ENCODE measurements around the gene CALD1.

CALD1 gene

DNA sequence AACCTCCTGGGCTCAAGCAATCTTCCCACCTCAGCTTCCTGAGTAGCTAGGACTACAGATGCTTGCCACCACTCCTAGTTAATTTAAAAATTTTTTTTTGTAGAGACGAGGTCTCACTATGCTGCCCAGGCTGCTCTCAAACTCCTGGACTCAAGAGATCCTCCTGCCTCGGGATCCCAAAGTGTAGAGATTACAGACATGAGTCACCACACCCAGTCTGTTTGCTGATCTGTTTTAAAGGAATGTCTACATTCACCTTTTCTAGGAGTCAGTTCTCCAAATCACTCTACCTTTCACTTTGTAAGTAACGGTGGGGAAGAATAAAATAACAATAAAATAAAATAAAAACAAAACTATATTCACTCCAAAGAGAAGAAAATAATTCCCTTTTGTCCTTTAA, 120.3 kb downstream of the CALD1 start:
- Histone ChIP-seq H3K27ac (ENCODE audit: low read depth, low read length) (peak overlapping the region; percentile 40), H3K27me3 (ENCODE audit: control insufficient read depth, insufficient read depth, low read length) (no peaks in the 10 kb centered on the region), H3K4me3 (ENCODE audit: low read length) (no peak overlapping the region), H3K36me3 (ENCODE audit: control insufficient read depth, insufficient read depth, low read length) (peaks cover 4% of the 10 kb centered on the region), H3K4me1 (ENCODE audit: control insufficient read depth, insufficient read depth, low read length) (peaks cover 27% of the 10 kb centered on the region), H3K9ac (ENCODE audit: low read length) (no peak overlapping the region)

DNA sequence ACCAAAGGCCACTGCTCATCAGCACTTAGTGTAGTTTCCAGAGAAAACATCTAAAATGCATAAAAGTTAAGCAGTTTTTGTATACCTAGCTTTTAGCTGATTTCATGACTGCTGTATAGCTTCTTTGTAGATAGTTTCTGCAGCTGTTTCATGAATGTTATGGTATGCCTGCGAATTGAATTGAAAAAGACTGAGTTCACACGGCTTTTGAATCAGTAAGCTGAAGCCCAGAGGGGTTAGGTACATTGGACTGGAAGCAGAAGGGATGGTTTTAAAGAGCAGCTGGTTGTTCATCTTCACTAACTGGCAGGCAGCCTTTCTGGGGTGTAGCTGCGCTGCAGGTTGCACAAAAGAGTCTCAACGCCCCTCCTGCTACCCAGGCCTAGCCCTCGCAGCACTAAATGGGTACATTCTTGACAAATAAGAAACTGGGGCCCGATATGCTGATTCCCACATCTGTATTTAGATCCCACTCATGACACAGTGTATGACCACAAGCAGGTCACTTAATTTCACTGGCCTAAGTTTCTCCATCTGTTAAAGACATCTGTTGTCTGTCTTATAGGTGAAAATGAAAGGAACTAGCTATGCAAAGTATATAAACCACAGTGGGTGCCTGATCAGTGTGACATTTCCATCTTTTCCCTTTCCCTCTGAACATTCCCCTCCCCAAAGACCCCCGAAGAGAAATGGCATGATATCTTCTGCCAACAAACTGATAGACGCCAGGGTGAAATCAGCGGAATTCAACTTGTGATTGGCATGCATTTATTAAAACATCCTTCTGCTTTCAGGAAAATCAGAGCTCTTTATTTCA, 120.9 kb downstream of the CALD1 start:
- Histone ChIP-seq H3K36me3 (ENCODE audit: control insufficient read depth, insufficient read depth, low read length) (peaks cover 4% of the 10 kb centered on the region), H3K27ac (ENCODE audit: low read depth, low read length) (peak overlapping the region; percentile 38), H3K9ac (ENCODE audit: low read length) (no peak overlapping the region), H3K27me3 (ENCODE audit: control insufficient read depth, insufficient read depth, low read length) (no peaks in the 10 kb centered on the region), H3K4me3 (ENCODE audit: low read length) (no peak overlapping the region), H3K4me1 (ENCODE audit: control insufficient read depth, insufficient read depth, low read length) (peaks cover 30% of the 10 kb centered on the region)

DNA sequence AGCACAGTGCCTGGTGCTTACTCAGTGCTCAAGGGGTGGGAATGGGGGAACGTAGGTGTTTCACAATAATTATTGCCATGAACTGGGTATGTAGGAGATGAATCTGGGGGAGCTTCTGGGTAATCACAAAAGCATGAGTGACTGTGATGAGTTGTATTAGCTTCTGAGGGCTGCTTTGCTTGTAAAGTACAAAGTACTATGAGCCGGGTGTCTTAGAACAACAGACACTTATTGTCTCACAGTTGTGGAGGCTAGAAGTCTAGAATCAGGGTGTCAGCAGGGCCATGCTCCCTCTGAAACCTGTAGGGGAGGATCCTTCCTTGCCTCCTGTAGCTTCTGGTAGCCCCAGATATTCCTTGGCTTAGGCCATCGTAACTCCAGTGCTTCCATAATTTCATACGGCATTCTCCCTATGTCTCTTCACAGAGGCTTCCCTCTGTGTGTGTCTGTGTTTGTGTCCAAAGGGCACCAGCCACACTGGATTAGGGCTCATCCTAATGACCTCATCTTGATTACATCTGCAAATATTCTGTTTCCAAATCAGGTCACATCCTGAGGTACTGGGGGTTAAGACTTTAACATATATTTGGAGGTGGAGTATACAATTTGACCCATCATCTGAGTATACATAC, 122.1 kb downstream of the CALD1 start:
- H3K36me3 ChIP-seq (ENCODE audit: control insufficient read depth, insufficient read depth, low read length) = peaks cover 4% of the 10 kb centered on the region
- H3K27ac ChIP-seq (ENCODE audit: low read depth, low read length) = peak overlapping the region; percentile 77

DNA sequence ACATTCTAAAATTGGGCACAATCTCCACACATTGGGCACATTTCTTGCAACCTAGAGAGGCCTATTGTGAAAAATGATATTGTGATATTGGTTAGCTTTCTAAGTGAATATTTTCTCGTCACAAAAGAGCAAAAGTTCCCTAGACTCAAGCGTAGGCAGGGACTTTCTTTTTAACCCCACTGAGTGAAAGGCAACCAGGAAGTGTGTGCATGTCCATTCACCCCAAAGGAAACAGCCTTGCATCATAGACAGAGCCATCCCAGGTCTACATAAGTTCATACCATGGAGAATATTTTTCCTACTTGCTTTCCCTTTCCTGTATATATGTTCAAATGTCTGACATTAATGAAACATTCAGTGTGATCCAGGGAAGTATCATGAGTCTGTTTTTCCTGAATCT, 122.6 kb downstream of the CALD1 start:
- peaks cover 41% of the 10 kb centered on the region for H3K4me1 ChIP-seq (ENCODE audit: control insufficient read depth, insufficient read depth, low read length)

More for the DNA sequence above, 122.1 kb downstream of the CALD1 start:
- no peak overlapping the region for H3K9ac ChIP-seq (ENCODE audit: low read length)
- peaks cover 38% of the 10 kb centered on the region for H3K4me1 ChIP-seq (ENCODE audit: control insufficient read depth, insufficient read depth, low read length)
- H3K4me3 ChIP-seq (ENCODE audit: low read length) = no peak overlapping the region
- no peaks in the 10 kb centered on the region for H3K27me3 ChIP-seq (ENCODE audit: control insufficient read depth, insufficient read depth, low read length)

DNA sequence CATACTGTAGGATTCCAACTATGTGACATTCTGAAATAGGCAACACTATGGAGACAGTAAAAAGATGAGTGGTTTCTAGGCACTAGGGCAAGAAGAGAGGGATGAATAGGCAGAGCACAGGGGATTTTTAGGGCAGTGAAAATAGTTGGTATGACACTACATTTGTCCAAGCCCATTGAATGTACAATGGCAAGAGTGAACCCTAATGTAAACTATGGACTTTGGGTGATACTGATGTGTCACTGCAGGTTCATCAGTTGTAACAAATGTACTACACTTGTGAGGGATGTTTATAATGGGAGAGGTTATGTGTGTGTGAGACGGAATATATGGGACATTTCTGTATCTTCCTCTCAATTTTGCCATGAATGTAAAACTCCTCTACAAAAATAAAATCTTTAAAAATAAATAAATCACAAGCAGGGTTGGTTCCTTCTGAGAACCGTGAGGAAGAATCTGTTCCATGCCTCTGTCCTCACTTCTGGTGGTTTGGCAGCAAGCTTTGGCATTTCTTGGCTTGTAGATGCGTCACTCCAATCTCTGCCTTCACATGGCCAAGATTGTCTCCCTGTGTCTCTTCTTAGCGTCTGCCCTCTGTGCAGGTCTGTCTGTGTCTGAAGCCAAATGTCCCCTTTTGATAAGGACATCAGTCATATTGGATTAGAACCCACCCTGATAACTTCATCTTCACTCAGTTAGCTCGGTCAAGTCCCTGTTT, 123.8 kb downstream of the CALD1 start:
- Histone ChIP-seq H3K4me3 (ENCODE audit: low read length) (no peak overlapping the region), H3K36me3 (ENCODE audit: control insufficient read depth, insufficient read depth, low read length) (peaks cover 4% of the 10 kb centered on the region), H3K27me3 (ENCODE audit: control insufficient read depth, insufficient read depth, low read length) (no peaks in the 10 kb centered on the region), H3K9ac (ENCODE audit: low read length) (no peak overlapping the region), H3K4me1 (ENCODE audit: control insufficient read depth, insufficient read depth, low read length) (peaks cover 46% of the 10 kb centered on the region), H3K27ac (ENCODE audit: low read depth, low read length) (peak overlapping the region; percentile 72)

More for the DNA sequence above, 122.6 kb downstream of the CALD1 start:
- H3K27ac ChIP-seq (ENCODE audit: low read depth, low read length) = peak overlapping the region; percentile 77
- no peak overlapping the region for H3K4me3 ChIP-seq (ENCODE audit: low read length)
- H3K36me3 ChIP-seq (ENCODE audit: control insufficient read depth, insufficient read depth, low read length) = peaks cover 4% of the 10 kb centered on the region
- no peak overlapping the region for H3K9ac ChIP-seq (ENCODE audit: low read length)
- H3K27me3 ChIP-seq (ENCODE audit: control insufficient read depth, insufficient read depth, low read length) = no peaks in the 10 kb centered on the region

DNA sequence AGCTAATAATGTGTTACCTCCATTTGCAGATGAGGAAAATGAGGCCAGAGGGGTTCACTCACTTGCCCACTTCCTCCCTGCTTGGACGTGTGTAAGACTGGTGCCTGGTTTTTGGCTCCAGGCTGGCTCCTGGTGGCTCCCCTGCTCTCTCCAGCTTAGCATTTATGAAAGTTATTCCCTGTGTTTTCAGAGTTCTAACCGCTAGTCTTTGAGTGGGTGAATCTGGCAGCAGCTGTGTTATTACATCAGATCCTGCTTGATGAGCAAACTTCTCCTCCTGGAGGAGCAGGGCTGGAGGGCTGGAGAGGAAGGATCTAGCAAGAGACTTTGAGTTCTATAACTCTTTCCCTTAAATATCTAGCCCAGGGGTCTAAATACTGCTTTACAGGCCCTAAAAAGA, 125.9 kb downstream of the CALD1 start:
- peaks cover 35% of the 10 kb centered on the region for H3K4me1 ChIP-seq (ENCODE audit: control insufficient read depth, insufficient read depth, low read length)

DNA sequence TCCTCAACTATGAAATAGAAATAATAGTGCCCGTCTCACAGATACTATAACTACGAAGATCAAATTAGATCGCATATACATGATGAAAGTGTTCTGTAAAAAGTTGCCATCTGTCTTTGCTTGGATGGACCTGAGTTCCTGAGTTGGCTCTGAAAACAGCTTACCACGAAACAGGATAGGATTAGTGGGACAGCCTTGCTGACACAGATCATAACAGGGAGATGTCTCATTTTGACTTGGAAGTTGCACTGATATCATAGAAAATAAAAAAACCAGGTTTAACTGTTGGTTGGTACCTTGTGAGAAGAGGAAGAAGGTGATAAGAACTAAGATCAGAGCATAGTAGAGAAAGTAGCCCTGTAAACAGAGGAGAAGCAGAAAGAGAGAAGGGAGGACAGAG, 127.6 kb downstream of the CALD1 start:
- Histone ChIP-seq H3K36me3 (ENCODE audit: control insufficient read depth, insufficient read depth, low read length) (no peaks in the 10 kb centered on the region), H3K4me1 (ENCODE audit: control insufficient read depth, insufficient read depth, low read length) (peaks cover 23% of the 10 kb centered on the region), H3K4me3 (ENCODE audit: low read length) (no peak overlapping the region), H3K9ac (ENCODE audit: low read length) (no peak overlapping the region), H3K27me3 (ENCODE audit: control insufficient read depth, insufficient read depth, low read length) (no peaks in the 10 kb centered on the region), H3K27ac (ENCODE audit: low read depth, low read length) (peak overlapping the region; percentile 74)

More for the DNA sequence above, 125.9 kb downstream of the CALD1 start:
- no peak overlapping the region for H3K9ac ChIP-seq (ENCODE audit: low read length)
- no peaks in the 10 kb centered on the region for H3K36me3 ChIP-seq (ENCODE audit: control insufficient read depth, insufficient read depth, low read length)
- H3K27ac ChIP-seq (ENCODE audit: low read depth, low read length) = peak overlapping the region; percentile 74
- H3K27me3 ChIP-seq (ENCODE audit: control insufficient read depth, insufficient read depth, low read length) = no peaks in the 10 kb centered on the region
- no peak overlapping the region for H3K4me3 ChIP-seq (ENCODE audit: low read length)

DNA sequence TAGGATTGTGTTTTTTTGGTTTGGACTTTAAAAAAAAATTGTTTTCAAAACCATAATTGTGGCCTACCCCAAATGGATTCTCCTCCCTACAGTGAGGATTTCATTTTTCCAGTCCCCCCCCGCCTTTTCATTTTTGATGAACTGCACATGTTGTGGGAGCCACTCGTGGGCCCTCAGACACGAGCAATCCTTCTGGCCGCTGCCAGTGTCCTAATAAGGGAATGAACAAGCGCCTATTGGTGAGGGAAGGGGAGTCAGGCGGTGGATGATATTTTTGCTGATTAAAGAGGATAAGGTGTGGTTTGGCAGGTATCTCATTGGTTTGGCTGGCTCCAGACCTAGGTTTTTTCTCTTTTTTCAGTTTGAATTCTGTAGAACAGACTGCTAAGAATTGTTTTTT, 128.2 kb downstream of the CALD1 start:
- H3K4me1 ChIP-seq (ENCODE audit: control insufficient read depth, insufficient read depth, low read length) = peaks cover 23% of the 10 kb centered on the region
- H3K27ac ChIP-seq (ENCODE audit: low read depth, low read length) = peak overlapping the region; percentile 74
- H3K27me3 ChIP-seq (ENCODE audit: control insufficient read depth, insufficient read depth, low read length) = no peaks in the 10 kb centered on the region
- H3K36me3 ChIP-seq (ENCODE audit: control insufficient read depth, insufficient read depth, low read length) = no peaks in the 10 kb centered on the region
- no peak overlapping the region for H3K9ac ChIP-seq (ENCODE audit: low read length)
- no peak overlapping the region for H3K4me3 ChIP-seq (ENCODE audit: low read length)

DNA sequence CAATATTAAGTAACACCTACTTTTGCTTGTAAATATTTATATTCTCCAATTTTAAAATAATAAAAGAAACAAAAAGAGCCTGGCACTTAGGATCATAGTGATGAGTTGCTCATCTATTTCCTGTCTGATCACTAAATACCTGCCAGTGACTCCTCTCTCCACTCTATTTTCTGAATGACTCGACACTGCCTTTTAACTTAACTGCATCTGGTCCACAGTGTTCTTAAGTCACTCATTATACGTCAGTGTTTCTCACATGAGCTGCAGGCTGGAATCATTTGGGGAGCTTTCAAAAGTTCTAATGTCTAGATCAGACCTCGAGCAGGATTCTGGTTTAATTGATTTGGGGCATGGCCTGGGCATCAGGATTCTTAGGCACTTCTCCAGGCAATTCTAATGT, 128.9 kb downstream of the CALD1 start:
- no peaks in the 10 kb centered on the region for H3K27me3 ChIP-seq (ENCODE audit: control insufficient read depth, insufficient read depth, low read length)
- H3K4me3 ChIP-seq (ENCODE audit: low read length) = no peak overlapping the region
- H3K4me1 ChIP-seq (ENCODE audit: control insufficient read depth, insufficient read depth, low read length) = peaks cover 19% of the 10 kb centered on the region
- H3K27ac ChIP-seq (ENCODE audit: low read depth, low read length) = peak overlapping the region; percentile 34
- no peaks in the 10 kb centered on the region for H3K36me3 ChIP-seq (ENCODE audit: control insufficient read depth, insufficient read depth, low read length)
- H3K9ac ChIP-seq (ENCODE audit: low read length) = no peak overlapping the region

DNA sequence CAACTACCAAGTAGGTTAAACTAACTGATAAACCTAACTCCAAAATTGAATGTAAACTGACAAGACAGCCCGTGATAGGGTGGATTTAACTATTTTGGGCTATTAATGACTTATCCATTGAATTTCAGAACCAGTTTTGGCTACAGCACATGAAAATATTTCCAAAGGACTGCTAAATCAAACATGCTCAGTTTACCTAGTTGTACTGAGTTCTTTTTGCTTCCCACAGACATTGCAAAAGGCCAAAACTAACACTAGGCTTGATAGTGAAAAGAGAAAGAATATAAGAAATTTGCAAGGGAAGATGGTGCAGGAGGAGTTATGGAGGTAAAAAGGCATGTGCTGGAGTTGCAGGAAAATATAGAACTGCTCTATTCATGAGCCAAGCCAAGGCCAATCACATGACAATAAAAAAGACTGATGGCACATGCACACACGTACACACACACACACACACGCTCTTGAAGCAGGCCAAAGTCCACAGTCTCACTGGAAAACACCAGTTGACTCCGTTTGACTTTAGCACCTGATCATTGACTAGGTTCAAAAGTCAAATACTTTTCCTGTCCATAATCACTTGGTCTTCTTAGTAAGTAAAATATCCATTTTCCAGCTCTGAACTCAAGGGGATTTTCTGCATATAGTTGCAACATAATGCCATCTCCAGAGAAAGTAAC, 130.9 kb downstream of the CALD1 start:
- peak overlapping the region; percentile 25 for H3K27ac ChIP-seq (ENCODE audit: low read depth, low read length)

DNA sequence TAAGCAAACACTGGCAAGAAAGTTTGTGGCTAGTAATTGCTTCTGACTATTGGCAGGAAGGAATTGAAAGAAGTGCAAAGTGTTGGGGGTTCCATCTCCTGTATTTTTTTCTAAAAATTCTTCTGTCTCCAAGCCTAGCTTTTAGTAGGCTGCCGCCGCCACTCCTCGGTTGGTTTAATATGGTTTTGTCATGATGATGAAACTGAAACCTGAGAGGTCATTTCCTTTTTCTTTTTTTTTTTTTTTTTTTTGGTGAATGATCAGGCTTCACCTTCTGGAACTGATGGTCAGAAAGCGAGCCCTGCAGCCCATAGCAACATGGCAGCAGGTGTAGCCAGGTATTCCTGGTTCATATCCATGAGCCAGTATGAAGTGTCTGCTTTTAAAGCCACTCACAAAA, 131.5 kb downstream of the CALD1 start:
- peak overlapping the region; percentile 4 for H3K27ac ChIP-seq (ENCODE audit: low read depth, low read length)
- peaks cover 13% of the 10 kb centered on the region for H3K4me1 ChIP-seq (ENCODE audit: control insufficient read depth, insufficient read depth, low read length)
- H3K36me3 ChIP-seq (ENCODE audit: control insufficient read depth, insufficient read depth, low read length) = no peaks in the 10 kb centered on the region
- H3K9ac ChIP-seq (ENCODE audit: low read length) = no peak overlapping the region
- no peak overlapping the region for H3K4me3 ChIP-seq (ENCODE audit: low read length)
- no peaks in the 10 kb centered on the region for H3K27me3 ChIP-seq (ENCODE audit: control insufficient read depth, insufficient read depth, low read length)

More for the DNA sequence above, 130.9 kb downstream of the CALD1 start:
- no peak overlapping the region for H3K4me3 ChIP-seq (ENCODE audit: low read length)
- H3K4me1 ChIP-seq (ENCODE audit: control insufficient read depth, insufficient read depth, low read length) = peaks cover 16% of the 10 kb centered on the region
- H3K9ac ChIP-seq (ENCODE audit: low read length) = no peak overlapping the region
- H3K27me3 ChIP-seq (ENCODE audit: control insufficient read depth, insufficient read depth, low read length) = no peaks in the 10 kb centered on the region
- no peaks in the 10 kb centered on the region for H3K36me3 ChIP-seq (ENCODE audit: control insufficient read depth, insufficient read depth, low read length)
